DMS153 treated with DMSO at 0.1 percent for 48 hours (cell line): ENCODE results near the gene CDC42BPB.
"Not testable (repeated sequence)": the region's sequence is repeated elsewhere in the genome, so short reads cannot be mapped to it uniquely, and the experiment has no call there.

Experiments
- DNase-seq: peaks from one replicate; lab custom pipeline; 2025; ENCODE audit not compliant: unreplicated experiment; lab: John Stamatoyannopoulos, UW

Gene CDC42BPB

DNA sequence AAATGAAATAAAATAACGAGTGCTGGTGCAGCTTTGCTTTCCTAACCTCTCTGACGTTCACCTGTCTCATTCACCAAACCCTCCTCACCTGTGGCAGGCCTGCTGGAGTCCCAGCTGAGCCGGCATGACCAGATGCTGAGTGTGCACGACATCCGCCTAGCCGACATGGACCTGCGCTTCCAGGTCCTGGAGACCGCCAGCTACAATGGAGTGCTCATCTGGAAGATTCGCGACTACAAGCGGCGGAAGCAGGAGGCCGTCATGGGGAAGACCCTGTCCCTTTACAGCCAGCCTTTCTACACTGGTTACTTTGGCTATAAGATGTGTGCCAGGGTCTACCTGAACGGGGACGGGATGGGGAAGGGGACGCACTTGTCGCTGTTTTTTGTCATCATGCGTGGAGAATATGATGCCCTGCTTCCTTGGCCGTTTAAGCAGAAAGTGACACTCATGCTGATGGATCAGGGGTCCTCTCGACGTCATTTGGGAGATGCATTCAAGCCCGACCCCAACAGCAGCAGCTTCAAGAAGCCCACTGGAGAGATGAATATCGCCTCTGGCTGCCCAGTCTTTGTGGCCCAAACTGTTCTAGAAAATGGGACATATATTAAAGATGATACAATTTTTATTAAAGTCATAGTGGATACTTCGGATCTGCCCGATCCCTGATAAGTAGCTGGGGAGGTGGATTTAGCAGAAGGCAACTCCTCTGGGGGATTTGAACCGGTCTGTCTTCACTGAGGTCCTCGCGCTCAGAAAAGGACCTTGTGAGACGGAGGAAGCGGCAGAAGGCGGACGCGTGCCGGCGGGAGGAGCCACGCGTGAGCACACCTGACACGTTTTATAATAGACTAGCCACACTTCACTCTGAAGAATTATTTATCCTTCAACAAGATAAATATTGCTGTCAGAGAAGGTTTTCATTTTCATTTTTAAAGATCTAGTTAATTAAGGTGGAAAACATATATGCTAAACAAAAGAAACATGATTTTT, 151.9 kb downstream of the CDC42BPB start:
- no peak for DNase-seq

DNA sequence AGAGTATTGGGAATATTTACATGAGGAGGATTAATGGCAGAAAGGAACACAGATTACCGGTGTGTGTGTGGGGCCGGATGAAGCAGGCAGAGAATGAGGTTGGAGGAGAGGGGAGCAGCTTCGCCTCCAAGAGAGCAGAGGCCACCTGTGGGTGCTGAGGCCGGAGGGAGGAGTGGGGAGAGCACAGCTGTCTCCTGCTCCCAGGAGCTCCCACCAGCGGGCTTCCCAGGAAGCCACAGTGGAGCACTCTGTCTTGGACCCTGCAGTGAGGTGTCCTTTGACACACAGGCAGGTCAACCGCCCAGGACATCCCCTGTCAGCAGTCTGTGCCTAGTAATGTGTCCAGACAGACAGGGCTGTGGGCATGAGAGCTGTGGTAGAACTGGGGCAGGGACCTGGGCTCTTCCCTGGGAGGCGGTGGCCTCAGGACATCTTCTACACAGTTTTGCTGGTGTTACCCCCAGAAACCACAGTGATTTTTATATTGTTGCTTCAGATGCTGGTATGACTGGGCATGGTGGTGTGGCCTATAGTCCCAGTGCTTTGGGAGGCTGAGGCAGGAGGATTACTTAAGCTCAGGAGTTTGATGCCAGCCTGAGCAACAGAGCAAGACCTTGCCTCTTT, 153.3 kb downstream of the CDC42BPB start:
- no peak for DNase-seq

DNA sequence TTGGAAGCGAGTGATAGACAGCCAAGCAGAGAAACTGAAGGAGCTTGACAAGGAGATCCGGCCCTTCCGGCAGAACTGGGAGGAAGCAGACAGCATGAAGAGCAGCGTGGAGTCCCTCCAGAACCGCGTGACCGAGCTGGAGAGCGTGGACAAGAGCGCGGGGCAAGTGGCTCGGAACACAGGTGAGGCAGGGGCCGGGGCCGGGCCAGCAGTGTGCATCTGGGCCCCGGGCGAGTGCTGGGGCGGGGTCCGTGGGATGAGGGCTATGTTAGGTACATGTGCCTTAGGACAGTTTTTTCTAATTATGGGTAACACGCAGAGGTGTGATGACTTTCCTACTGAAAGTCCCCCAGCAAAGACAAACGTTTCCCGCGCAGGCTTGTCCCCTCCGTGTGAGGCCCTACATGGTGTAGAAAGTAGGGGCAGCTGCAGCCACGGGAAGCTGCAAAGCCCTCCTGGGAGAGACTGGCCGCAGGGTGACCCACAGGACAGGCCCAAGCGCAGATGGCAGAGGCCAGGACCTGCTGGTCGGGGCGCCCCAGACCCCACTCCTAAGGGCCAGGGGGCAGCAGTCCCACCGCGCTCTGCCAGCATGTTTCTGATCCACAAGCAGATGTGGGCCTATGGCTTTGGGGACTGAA, 154.0 kb downstream of the CDC42BPB start:
- no peak for DNase-seq

DNA sequence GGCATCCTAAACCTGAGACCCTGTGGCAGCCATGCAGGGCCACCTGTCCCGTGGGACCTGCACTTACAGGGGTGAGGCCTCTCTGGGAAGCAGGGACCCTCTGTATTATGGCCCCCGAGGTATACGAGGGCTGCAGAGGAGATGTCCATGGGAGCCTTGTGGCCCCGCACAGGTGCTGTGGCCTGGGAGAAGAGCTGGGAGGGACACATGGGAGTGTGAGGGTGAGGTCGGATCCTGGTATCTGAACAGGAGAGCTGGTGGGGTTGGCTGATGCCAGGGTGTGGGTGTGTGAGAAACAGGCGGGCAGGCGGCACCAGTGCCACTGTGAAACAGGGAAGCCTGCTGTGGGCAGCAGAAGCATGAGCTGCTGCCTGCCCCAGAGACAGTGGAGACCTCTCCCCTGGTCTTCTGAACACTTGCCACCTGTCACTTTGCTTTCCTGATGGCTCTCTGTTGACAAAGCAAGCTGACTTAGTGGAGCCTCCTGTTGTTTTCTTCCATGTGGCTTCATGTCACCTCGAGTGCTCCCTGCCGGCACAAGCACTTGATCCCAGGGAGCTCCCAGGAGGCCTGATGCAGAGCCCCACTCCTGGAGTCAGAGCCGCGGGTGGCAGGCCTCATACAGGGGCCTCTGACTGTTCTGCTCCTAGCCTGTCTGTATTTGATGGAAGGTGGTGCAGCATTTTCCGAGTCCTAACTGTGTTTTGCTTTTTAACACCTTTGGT, 154.7 kb downstream of the CDC42BPB start:
- DNase-seq: no peak

DNA sequence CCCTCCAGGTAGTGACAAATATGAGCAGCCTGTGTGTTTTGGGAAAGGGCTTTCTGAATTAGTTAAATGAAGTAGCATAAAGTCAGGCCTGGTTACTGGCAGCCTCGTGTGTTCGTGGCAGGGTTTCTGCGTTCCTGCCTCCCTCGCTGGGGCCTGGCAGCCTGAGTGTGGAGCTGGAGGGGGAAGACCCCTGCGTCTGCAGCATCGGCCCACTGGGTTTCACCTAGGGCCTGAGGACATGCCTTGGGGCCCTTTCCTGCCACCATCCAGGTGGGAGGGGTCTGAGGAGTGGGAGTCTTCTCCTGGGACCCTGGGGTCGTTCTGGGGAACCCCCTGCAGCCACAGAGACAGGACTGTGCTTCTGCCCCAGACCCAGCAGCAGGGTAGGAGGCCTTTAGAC, 155.3 kb downstream of the CDC42BPB start:
- no peak for DNase-seq

DNA sequence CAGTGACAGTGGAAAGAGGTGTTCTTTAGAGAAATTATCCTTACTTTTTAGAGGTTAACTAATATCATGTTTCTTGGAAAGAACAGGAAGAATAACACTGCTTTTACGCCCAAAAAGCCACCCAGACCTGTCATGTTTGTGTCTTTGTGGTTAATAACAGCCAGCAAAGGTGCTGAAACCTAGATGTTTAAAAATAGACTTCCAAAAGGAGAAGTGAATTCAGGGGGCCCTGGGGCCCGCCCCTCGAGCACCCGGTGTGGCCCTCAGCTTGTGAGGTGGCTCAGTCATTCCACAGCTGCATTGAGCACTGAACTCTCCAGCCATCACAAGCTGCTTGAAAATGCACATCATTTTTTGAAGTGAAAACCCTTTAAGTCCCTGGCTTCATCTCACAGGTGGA, 155.7 kb downstream of the CDC42BPB start:
- no peak for DNase-seq

DNA sequence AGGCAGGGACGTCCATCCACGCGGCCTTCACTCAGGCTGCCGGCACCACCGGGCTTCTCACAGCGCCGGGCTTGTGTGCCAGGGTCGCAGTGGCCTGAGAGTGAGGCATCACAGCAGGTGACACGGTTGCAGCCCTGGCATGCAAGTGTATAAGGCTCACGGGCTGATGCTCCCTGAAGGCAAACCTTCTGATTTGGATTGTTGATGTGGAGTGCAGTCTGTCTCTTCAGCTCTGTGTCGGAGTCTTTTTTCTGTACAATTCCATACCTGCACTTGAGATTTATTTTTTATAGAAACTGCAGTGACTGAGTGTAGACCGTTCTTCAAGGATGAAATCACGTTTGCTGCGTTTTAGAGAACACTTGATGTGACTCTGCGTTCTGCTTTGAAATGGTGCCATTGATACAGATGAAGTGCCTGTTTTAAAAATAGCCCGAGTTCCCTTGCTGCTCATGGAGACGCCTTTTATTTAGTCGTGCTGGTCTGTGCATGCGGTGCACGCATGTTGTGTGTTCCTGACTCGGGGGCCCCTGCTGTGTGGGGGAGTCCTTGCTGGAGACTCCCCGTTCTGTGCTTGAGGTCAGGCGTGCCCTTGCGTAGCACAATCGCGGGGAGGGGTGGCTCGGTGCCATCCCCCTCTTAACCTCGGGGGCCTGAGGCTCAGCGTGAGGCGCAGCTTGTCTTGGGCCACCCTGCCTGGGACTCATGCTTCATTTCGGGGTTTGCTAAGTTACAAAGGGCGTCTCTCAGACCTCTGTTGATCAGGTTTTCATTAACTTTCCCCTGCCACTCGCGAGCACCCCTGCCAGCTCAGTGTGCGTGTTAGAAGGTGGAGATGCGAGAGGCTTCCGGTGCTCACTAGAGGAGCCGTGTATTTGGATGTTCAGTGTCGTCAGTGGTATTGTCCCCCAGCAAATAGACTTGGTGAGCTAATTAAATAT, 156.4 kb downstream of the CDC42BPB start:
- DNase-seq: no peak

DNA sequence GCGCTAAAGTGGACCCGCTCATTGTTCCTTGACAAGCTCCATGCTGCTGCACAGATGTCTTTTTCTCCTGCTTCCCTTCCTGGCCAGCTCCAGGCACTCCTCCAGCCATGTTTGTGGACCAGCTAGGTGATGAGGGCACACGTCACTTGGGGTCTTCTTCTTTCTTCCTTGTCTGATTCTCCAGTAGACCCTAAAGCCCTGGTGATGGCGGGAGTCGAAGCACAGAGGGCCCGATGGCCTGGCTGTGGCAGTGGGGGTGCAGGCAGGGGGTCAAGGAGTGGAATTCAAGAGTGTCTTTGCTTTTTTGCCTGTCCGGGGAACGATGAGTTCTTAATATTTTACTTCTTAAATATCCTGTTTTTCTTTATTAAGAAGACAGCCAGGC, 157.8 kb downstream of the CDC42BPB start:
- no peak for DNase-seq

DNA sequence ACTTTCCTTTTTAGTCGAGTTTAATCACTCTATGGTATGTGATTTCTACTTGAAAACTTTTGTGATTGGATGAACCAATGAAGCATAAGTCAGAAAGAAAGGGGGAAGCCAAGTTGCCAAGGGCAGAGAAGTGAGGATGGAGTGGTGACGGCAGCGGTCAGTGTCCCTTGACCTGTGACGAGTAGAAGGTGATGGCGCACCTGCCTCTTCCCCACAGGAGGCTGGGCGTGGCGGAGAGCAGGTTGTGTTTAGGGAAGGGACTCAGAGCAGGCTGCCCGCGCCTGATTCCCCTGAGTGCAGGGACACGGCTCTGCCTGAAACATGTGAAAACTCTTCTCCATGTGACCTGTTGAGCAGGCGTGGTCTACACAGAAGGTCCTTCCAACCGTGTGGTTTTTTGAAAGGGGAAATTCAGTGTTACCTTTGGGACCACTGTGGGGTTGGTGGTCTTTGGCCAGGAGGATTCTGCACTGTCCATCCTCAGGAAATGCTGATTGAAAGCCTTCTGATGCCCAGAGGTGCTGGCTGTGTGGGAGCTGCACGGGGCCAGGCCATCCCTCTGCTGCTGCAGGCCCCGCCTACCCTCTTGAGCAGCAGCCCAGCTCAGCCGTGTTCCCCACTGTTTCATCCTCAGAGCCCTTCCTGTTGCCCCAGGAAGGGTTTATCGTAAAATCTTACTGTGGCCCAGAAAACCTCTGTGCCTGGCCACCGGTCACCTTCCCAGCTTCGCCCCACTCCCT, 158.4 kb downstream of the CDC42BPB start:
- DNase-seq: no peak

DNA sequence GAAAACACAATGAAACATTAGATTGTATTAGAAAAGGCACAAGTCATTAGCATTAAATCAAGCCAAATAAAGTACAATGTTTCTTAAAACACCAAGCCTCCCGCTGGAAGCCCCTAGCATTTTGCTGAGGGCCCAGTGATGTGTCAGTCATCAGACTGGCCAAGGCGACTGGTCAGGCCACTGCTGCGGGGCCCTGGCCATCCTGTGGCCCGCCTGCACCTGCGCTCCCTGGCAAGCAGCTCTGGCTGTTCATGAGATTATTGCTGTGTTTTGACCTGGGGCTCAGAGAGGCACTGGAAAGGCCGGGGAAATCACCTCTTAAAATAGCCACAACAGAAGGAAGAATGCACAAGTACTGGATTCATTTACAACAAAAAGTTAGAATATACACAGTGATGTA, 159.1 kb downstream of the CDC42BPB start:
- no peak for DNase-seq

DNA sequence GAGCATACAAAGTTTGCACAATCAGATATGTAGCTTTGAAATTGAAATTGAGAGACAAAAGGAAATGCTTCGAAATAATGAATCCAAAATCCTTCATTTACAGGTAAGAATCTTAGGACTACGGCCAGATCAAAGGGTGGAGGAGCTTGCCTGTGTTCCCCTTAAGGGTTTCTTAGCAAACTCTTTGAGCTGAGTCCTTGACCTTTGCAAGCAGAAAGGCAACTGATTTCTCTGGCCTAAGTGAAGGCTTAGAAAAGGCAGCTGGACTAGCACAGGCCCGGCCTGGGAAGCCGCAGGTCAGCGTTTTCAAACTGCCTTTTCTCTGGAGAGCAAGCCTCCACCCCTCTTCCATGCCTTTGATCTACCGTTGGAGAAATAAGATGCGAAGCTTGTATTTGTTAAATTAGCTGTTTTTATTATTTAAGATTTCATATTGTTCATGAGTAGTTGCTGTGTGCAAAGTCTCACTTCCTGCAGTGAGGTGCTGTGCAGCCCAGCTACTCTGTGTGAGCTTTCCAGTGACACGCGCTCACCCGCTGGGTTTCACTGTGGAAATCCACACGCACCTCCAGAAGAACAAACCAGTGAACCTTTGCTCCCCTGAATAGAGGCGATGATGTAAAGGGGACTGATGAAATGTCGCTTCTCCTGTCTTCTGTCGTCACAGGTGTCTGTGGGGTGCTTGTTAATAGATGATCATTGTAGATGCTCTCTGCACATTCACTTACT, 159.9 kb downstream of the CDC42BPB start:
- DNase-seq: no peak

DNA sequence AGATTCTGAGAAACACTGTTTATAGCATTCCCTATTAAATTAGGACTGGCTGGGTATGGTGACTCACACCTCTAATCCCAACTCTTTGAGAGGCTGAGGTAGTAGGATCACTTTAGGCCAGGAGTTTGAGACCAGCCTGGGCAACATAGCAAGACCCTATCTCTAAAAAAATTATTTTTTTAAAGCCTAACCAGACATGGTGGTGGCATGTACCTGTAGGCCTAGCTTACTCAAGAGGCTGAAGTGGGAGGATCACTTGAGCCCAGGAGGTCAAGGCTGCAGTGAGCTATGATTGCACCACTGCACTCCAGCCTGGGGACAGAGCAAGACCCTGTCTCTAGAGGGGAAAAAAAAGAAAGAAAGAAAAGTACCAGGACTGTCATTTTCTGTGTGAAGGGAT, 160.6 kb downstream of the CDC42BPB start:
- DNase-seq: not testable (repeated sequence)

DNA sequence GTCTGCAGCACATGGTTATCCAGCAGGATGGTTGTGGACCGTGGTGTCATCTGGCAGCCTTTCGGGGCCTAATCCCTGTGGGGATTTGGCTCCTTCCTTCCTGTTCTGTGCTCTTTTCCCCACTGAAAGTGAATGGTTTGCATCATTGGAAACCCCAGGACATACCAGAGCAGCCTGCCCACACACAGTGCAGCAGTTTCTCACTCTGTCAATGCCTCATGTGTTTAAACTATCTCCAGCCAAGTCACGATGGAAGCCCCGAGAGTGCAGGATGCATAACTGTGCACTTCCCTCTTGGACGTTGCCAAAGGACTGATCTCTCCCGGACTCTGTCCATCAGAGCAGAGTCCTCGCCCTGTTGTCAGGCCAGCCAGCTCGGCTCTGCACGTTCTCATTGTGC, 163.9 kb downstream of the CDC42BPB start:
- DNase-seq: no peak

DNA sequence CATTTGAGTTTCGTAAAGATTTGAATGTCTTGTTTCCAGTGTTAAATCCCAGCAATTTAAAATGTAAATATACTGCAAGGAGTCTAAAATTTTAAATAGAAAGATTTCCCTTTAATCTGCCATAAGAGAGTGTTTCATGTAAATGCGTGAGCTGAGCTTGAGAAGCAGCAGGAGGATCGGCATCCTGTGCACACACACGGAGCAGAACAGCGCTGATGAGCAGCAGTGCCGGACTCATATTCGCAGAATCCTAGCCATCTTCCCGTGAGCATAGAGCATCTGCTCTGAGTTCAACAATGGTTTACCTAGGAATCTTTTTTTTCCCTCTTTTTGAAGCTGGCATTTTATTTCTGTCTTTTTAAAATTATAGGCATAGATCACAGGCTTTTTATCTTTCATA, 164.7 kb downstream of the CDC42BPB start:
- DNase-seq: no peak

DNA sequence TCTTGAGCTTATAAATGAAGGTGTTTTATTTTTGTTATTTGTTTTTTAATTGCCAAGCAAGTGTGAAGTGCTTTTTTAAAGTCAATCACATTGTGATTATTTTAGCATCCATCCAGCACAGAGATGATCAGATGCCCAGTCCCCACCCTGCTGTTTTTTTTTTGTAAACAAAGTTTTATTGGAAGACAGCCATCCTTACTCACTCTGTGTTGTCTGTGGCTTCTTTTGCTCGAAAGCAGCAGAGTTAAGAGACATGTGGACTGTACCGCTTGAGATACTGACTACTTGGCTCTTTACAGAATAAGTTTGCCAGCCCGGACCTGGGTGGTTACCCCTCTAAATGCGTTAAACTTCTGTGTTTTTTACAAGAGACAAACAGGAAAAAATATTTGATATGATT, 165.8 kb downstream of the CDC42BPB start:
- DNase-seq: no peak

DNA sequence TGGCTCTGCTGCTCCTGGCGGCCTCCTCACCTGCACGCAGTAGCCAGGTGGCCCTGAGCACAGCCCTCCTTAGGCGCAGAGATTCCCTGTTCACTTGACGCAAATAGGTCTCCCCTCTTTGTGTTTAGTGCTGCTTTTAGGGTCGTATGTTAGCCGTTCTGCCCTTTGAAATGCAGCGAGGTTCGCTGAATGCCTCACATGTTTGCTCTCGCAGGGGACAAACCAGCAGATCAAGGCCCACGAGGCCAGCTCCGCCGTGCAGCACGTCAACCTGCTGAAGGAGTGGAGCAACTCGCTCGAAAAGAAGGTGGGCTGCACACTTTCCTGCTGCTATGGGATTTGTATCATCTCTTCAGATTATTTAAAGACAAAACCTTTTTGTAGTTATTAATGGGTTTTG, 166.2 kb downstream of the CDC42BPB start:
- no peak for DNase-seq

DNA sequence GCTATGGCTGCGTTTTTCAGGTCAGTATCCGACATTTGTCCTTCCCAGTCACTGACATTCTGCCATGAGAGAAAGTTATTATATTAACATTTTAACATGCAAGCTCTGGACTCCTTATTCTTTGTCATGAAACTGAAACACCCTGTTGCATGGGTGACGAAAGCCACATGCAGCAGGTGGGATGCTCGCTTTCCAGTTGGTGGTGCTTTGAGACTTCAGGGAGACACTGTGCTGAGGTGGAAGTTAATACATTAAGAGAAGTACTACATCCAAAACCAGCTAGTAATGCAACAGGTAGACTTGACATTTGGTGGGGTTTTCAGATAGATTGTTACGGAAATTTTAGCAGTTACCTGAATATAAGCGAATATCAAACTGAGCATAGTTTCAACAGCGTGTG, 167.7 kb downstream of the CDC42BPB start:
- no peak for DNase-seq

DNA sequence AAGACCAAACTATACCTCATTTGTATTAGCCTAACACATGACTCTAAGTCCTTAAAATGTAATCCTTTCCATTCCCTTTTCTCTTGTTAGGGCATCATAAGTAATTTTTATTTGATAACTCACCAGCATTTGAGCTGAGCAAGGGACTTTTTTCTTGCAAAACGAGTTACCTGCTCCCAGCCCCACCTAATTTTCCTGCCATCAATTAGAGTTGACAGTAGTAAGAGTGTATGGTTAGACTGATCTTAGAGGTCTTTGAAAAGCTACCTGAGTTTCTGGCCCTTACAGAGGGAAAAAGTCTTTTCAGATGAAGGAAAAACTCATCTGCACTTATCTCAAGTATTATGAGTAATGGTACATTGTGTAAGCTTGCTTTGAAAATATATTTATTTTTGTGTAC, 168.6 kb downstream of the CDC42BPB start:
- no peak for DNase-seq
